PC-9 (cell line): ENCODE results near the gene NFASC. TPM values are rescaled to one million over a fixed set of nuclear protein-coding genes. Genes with fewer than 3 reads are reported as not detected.

ENCODE experiments used
- BruUV-seq: library from RNA; stranded (reverse); fragments of 400-500 nt; replicated peaks from 2 replicates; lab custom pipeline; 2021; lab: Mats Ljungman, UMichigan
- CTCF ChIA-PET: fragments of 300-600 bp; sonication (Branson Sonifier 250); formaldehyde crosslinking; loops from one replicate; lab custom pipeline; 2022; ENCODE audit warnings: antibody characterized with exemption; lab: Charles Lee
- POLR2A ChIA-PET: fragments of 300-600 bp; sonication (Branson Sonifier 250); formaldehyde crosslinking; loops from one replicate; lab custom pipeline; 2022; ENCODE audit warnings: antibody characterized with exemption; ENCODE audit not compliant: unreplicated experiment; lab: Charles Lee
- DNase-seq, 2 experiments: peaks; one replicate each; pipeline versions ENCODE4 v3.0.0 to v3.0.0-alpha.2; 2015 to 2022; ENCODE audit warnings: mixed read lengths in 1 of 2
- H2AFZ ChIP-seq: fragments of 200-600 bp; sonication (generic); 2 replicates; pipeline ENCODE4 v1.8.1; 2017; ENCODE audit warnings: antibody characterized with exemption
- H3F3A ChIP-seq: fragments of 200-600 bp; sonication (generic); 2 replicates; pipeline ENCODE4 v1.8.1; 2017; ENCODE audit warnings: antibody characterized with exemption, mild to moderate bottlenecking, low read depth; ENCODE audit not compliant: insufficient read depth
- H3K27ac ChIP-seq: fragments of 200-600 bp; sonication (generic); 2 replicates; pipeline ENCODE4 v1.6.1; 2016; ENCODE audit warnings: mixed run types
- H3K27me3 ChIP-seq: fragments of 200-600 bp; sonication (generic); 2 replicates; pipeline ENCODE4 v1.6.1; 2016; ENCODE audit warnings: low read depth, mixed run types; ENCODE audit not compliant: insufficient read depth
- H3K36me3 ChIP-seq: fragments of 200-600 bp; sonication (generic); 2 replicates; pipeline ENCODE4 v1.6.1; 2016; ENCODE audit warnings: low read depth, mixed run types
- H3K4me1 ChIP-seq: fragments of 200-600 bp; sonication (generic); replicated peaks from 2 replicates; pipeline ENCODE4 v1.6.1; 2016; ENCODE audit warnings: mixed run types; ENCODE audit not compliant: insufficient read depth
- H3K4me2 ChIP-seq: fragments of 200-600 bp; sonication (generic); 2 replicates; pipeline ENCODE4 v1.6.1; 2017; ENCODE audit warnings: mixed run types
- H3K4me3 ChIP-seq: fragments of 200-600 bp; sonication (generic); 2 replicates; pipeline ENCODE4 v1.6.1; 2016; ENCODE audit warnings: mixed run types
- H3K79me2 ChIP-seq: fragments of 200-600 bp; sonication (generic); 2 replicates; pipeline ENCODE4 v1.6.1; 2017; ENCODE audit warnings: low read depth, mixed run types
- H3K9me2 ChIP-seq: fragments of 200-600 bp; sonication (generic); 2 replicates; pipeline ENCODE4 v1.8.1; 2017; ENCODE audit warnings: mild to moderate bottlenecking; ENCODE audit not compliant: insufficient read depth
- H3K9me3 ChIP-seq: fragments of 200-600 bp; sonication (generic); 2 replicates; pipeline ENCODE4 v1.8.1; 2016; ENCODE audit warnings: low read depth; ENCODE audit not compliant: insufficient read depth
- H4K20me1 ChIP-seq: fragments of 200-600 bp; sonication (generic); 2 replicates; pipeline ENCODE4 v1.8.1; 2017; ENCODE audit not compliant: insufficient read depth
- EZH2 ChIP-seq: fragments of 200-600 bp; sonication (generic); IDR thresholded peaks from 2 replicates; pipeline ENCODE4 v1.8.0; 2017; ENCODE audit warnings: antibody characterized with exemption, low read depth
- intact Hi-C: fragments of 100-400 bp; cut with micrococcal nuclease; formaldehyde crosslinking; loops from one replicate; pipeline ENCODE4 v1.10.0; 2022; ENCODE audit not compliant: unreplicated experiment
- total RNA-seq: library from RNA; stranded (reverse); gene quantifications from 2 replicates; pipeline ENCODE4 v1.2.3, GENCODE V29; 2021
- TF ChIP-seq, protein P1 (sequence below): fragments of 200-600 bp; sonication (generic); conservative IDR thresholded peaks from 2 replicates; pipeline ENCODE4 v1.6.1; 2017; ENCODE audit warnings: mixed run types, antibody characterized with exemption, mild to moderate bottlenecking, moderate library complexity

The NFASC gene
- total RNA-seq, 1 experiment from 2014 or later, result not detected

DNA sequence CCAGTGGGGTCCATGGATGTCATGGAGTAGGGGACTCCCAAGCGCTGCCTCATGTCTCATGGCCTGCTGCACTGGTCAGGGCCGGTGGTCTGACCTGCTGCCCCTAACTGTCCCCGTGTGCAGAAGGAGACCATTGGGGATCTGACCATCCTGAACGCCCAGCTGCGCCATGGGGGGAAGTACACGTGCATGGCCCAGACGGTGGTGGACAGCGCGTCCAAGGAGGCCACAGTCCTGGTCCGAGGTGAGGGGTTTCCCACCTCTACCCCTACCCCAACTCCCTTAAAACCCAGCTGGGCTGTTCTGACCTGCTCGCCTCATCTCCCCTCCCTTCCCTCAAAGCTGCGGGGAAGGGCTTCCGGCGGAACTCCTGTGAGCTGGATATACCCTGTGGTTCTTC, 195.0 kb downstream of the NFASC start:
- H3K36me3 ChIP-seq, result no peaks in the 10 kb centered on the region
- TF ChIP-seq, protein P1, sequence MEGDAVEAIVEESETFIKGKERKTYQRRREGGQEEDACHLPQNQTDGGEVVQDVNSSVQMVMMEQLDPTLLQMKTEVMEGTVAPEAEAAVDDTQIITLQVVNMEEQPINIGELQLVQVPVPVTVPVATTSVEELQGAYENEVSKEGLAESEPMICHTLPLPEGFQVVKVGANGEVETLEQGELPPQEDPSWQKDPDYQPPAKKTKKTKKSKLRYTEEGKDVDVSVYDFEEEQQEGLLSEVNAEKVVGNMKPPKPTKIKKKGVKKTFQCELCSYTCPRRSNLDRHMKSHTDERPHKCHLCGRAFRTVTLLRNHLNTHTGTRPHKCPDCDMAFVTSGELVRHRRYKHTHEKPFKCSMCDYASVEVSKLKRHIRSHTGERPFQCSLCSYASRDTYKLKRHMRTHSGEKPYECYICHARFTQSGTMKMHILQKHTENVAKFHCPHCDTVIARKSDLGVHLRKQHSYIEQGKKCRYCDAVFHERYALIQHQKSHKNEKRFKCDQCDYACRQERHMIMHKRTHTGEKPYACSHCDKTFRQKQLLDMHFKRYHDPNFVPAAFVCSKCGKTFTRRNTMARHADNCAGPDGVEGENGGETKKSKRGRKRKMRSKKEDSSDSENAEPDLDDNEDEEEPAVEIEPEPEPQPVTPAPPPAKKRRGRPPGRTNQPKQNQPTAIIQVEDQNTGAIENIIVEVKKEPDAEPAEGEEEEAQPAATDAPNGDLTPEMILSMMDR, result no peak
- TF ChIP-seq EZH2, result no peak
- no peak overlapping the region for H3K4me3 ChIP-seq
- intact Hi-C loops, result no loop called here
- no peaks in the 10 kb centered on the region for H3K4me1 ChIP-seq
- H3K27me3 ChIP-seq, result peaks cover 64% of the 10 kb centered on the region
- no peaks in the 10 kb centered on the region for H3K9me3 ChIP-seq
- no peaks in the 10 kb centered on the region for H3F3A ChIP-seq
- no peaks in the 10 kb centered on the region for H3K9me2 ChIP-seq
- POLR2A ChIA-PET, result no interaction called here
- no peak for DNase-seq
- H3K27ac ChIP-seq, result no peak overlapping the region
- no peak overlapping the region for H3K4me2 ChIP-seq
- CTCF ChIA-PET, result no interaction called here
- no TSS peak for BruUV-seq
- no peaks in the 10 kb centered on the region for H3K79me2 ChIP-seq
- H4K20me1 ChIP-seq, result no peaks in the 10 kb centered on the region
- H2AFZ ChIP-seq, result no peak overlapping the region

DNA sequence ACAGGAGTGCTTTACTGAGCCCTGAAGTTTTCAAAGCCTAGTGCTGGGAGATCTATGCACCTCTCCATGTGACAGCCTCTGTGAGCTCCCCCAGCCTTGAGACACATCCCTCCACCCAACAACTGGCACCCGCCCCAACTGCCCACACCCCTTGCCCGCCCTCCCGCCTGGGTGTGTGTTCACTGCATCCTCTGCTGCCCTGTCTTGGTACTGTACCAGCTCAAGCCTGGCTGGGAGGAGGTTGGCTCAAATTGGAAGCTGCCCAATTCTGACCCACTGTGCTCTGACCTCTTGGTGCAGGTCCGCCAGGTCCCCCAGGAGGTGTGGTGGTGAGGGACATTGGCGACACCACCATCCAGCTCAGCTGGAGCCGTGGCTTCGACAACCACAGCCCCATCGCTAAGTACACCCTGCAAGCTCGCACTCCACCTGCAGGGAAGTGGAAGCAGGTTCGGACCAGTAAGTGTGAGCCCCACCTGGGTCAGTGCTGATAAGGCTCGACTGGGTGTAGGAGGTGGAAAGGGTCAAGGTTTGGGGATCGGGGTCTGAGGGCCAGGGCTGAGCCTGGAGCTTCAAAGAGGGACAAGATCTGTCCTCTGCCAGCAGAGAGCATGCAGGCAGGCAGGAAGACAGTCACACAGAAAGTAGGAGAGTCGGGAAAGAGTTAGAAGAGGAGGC, 195.6 kb downstream of the NFASC start:
- no peaks in the 10 kb centered on the region for H3K9me2 ChIP-seq
- H3K27me3 ChIP-seq, result peaks cover 64% of the 10 kb centered on the region
- H3K79me2 ChIP-seq, result no peaks in the 10 kb centered on the region
- POLR2A ChIA-PET, result no interaction called here
- H3K4me2 ChIP-seq, result no peak overlapping the region
- intact Hi-C loops, result no loop called here
- H4K20me1 ChIP-seq, result no peaks in the 10 kb centered on the region
- no peaks in the 10 kb centered on the region for H3K4me1 ChIP-seq
- TF ChIP-seq, protein P1, result no peak
- no peak for TF ChIP-seq EZH2
- BruUV-seq, result no TSS peak
- no peaks in the 10 kb centered on the region for H3K36me3 ChIP-seq
- no peak overlapping the region for H3K27ac ChIP-seq
- H2AFZ ChIP-seq, result no peak overlapping the region
- no peaks in the 10 kb centered on the region for H3F3A ChIP-seq
- no peaks in the 10 kb centered on the region for H3K9me3 ChIP-seq
- CTCF ChIA-PET, result no interaction called here
- no peak overlapping the region for H3K4me3 ChIP-seq
- DNase-seq, result no peak

DNA sequence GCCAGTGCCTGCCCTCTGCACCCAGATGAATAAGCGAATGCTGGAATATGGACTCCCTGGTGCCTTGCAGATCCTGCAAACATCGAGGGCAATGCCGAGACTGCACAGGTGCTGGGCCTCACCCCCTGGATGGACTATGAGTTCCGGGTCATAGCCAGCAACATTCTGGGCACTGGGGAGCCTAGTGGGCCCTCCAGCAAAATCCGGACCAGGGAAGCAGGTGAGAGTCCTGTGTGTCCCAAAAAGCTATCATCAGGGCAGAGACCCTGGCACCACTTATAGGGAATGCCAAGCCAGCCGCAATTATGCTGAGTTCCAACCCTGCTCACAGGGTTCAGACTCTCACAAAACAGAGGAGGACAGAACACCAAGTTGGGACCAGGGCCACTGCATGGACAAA, 196.4 kb downstream of the NFASC start:
- Histone ChIP-seq H3K4me3 (no peak overlapping the region), H3K9me3 (no peaks in the 10 kb centered on the region), H3K79me2 (no peaks in the 10 kb centered on the region), H3K4me1 (no peaks in the 10 kb centered on the region), H4K20me1 (no peaks in the 10 kb centered on the region), H3F3A (no peaks in the 10 kb centered on the region), H3K9me2 (no peaks in the 10 kb centered on the region), H3K27ac (no peak overlapping the region), H3K27me3 (peaks cover 60% of the 10 kb centered on the region), H2AFZ (no peak overlapping the region), H3K36me3 (no peaks in the 10 kb centered on the region), H3K4me2 (no peak overlapping the region)
- CTCF ChIA-PET, result no interaction called here
- TF ChIP-seq EZH2, result no peak
- TF ChIP-seq, protein P1, result no peak
- BruUV-seq, result no TSS peak
- intact Hi-C loops, result no loop called here
- DNase-seq, result no peak
- POLR2A ChIA-PET, result no interaction called here
